SK-N-SH (cell line): ENCODE measurements around the gene HSPB7.

ENCODE experiments used
- CTCF ChIP-seq: fragments of 200-600 bp; sonication (generic); IDR thresholded peaks from 2 replicates; pipeline ENCODE4 v1.6.1; 2017; ENCODE audit warnings: antibody characterized with exemption, mild to moderate bottlenecking, moderate library complexity
- ELF1 ChIP-seq: IDR thresholded peaks from 2 replicates; pipeline ENCODE4 v1.4.0; 2012
- MAX ChIP-seq: IDR thresholded peaks from 2 replicates; pipeline ENCODE4 v1.4.0; 2012; ENCODE audit warnings: low read depth
- MXI1 ChIP-seq: IDR thresholded peaks from 2 replicates; pipeline ENCODE4 v1.6.1; 2012; ENCODE audit warnings: mild to moderate bottlenecking, low read depth, low read length, improper control_type of control experiment
- PBX3 ChIP-seq: IDR thresholded peaks from 2 replicates; pipeline ENCODE4; 2012
- POLR2AphosphoS5 ChIP-seq: IDR thresholded peaks from 2 replicates; pipeline ENCODE4 v1.6.1; 2012; ENCODE audit warnings: low read depth, low read length
- RAD21 ChIP-seq: IDR thresholded peaks from 2 replicates; pipeline ENCODE4 v1.6.1; 2012; ENCODE audit warnings: mild to moderate bottlenecking, low read length
- REST ChIP-seq: IDR thresholded peaks from 2 replicates; pipeline ENCODE4 v1.6.1; 2012; ENCODE audit warnings: mild to moderate bottlenecking, low read depth, low read length, moderate library complexity
- SIN3A ChIP-seq: IDR thresholded peaks from 2 replicates; pipeline ENCODE4 v1.6.1; 2012; ENCODE audit warnings: low read depth, mild to moderate bottlenecking, low read length, moderate library complexity, borderline replicate concordance
- TCF12 ChIP-seq: IDR thresholded peaks from 2 replicates; pipeline ENCODE4 v1.4.0; 2012
- USF2 ChIP-seq: fragments of 150-350 bp; IDR thresholded peaks from 2 replicates; pipeline ENCODE4 v1.6.1; 2017; ENCODE audit warnings: antibody characterized with exemption, low read length, low read depth, borderline replicate concordance
- YY1 ChIP-seq: IDR thresholded peaks from 2 replicates; pipeline ENCODE4 v1.4.0; 2012; ENCODE audit warnings: low read depth, mild to moderate bottlenecking

GRCh38 chr1:15989776-15990175 lies 28.1 kb downstream of the HSPB7 start:
- TF ChIP-seq SIN3A (no peak), CTCF (no peak), USF2 (no peak), ELF1 (no peak), MAX (no peak), RAD21 (no peak), TCF12 (no peak), PBX3 (no peak), MXI1 (no peak), POLR2AphosphoS5 (no peak), REST (no peak), YY1 (no peak)
